Calu3 (cell line): ENCODE results near the gene NIPSNAP2. TPM values are rescaled to one million over a fixed set of nuclear protein-coding genes. Genes with fewer than 3 reads are reported as not detected.
A peak's percentile ranks its signal among the peaks of the same experiment; 100 is the strongest.
"Not testable (repeated sequence)": the region's sequence is repeated elsewhere in the genome, so short reads cannot be mapped to it uniquely, and the experiment has no call there.

Experiments
- BruUV-seq: library from RNA; stranded (reverse); fragments of 400-500 nt; replicated peaks from 2 replicates; lab custom pipeline; 2021; lab: Mats Ljungman, UMichigan
- CTCF ChIA-PET: fragments of 300-600 bp; sonication (Branson Sonifier 250); formaldehyde crosslinking; loops from one replicate; lab custom pipeline; 2022; ENCODE audit warnings: antibody characterized with exemption; lab: Charles Lee
- DNase-seq: peaks from one replicate; pipeline ENCODE4 v3.0.0; 2022
- H3K27ac Mint-ChIP-seq: one replicate; pipeline ENCODE4 v1.8.0; 2022; ENCODE audit warnings: mixed read lengths; ENCODE audit not compliant: unreplicated experiment
- H3K27me3 Mint-ChIP-seq: one replicate; pipeline ENCODE4 v1.8.0; 2022; ENCODE audit warnings: mixed read lengths; ENCODE audit not compliant: unreplicated experiment
- H3K36me3 Mint-ChIP-seq: one replicate; pipeline ENCODE4 v1.8.0; 2022; ENCODE audit warnings: mild to moderate bottlenecking, moderate library complexity, mixed read lengths; ENCODE audit not compliant: insufficient read depth, unreplicated experiment
- H3K4me1 Mint-ChIP-seq: one replicate; pipeline ENCODE4 v1.8.0; 2022; ENCODE audit warnings: mild to moderate bottlenecking, low read depth, mixed read lengths; ENCODE audit not compliant: unreplicated experiment
- H3K4me3 Mint-ChIP-seq: one replicate; pipeline ENCODE4 v1.8.0; 2022; ENCODE audit warnings: mild to moderate bottlenecking, low read depth, moderate library complexity, mixed read lengths; ENCODE audit not compliant: unreplicated experiment
- H3K9me3 Mint-ChIP-seq: one replicate; pipeline ENCODE4 v1.8.0; 2022; ENCODE audit warnings: low read depth, mixed read lengths; ENCODE audit not compliant: unreplicated experiment
- CTCF ChIP-seq: fragments of 200-600 bp; IDR thresholded peaks from one replicate; pipeline ENCODE4 v1.8.0; 2022; ENCODE audit warnings: antibody characterized with exemption; ENCODE audit not compliant: unreplicated experiment
- intact Hi-C: fragments of 100-400 bp; cut with micrococcal nuclease; formaldehyde crosslinking; loops from one replicate; pipeline ENCODE4 v1.10.0; 2022; ENCODE audit not compliant: unreplicated experiment
- total RNA-seq: library from RNA; stranded (reverse); gene quantifications from 2 replicates; pipeline ENCODE4 v1.2.3, GENCODE V29; 2022

Gene NIPSNAP2
- total RNA-seq, 1 experiment from 2014 or later, result 93.8 TPM

- intact Hi-C loops, result no loop called here
- DNase-seq, result peak; percentile 8
- TF ChIP-seq CTCF, result no peak
- peaks cover 30% of the 10 kb centered on the region for H3K36me3 Mint-ChIP-seq
- no peaks in the 10 kb centered on the region for H3K9me3 Mint-ChIP-seq
- CTCF ChIA-PET, result interaction anchor here (0.6 to 0.7 kb wide), 2 partner anchors 28 to 44 kb away, joined by 3 to 4 read pairs; no protein-coding TSS in a partner anchor
- no peak overlapping the region for H3K27ac Mint-ChIP-seq
- no peaks in the 10 kb centered on the region for H3K27me3 Mint-ChIP-seq
- no TSS peak for BruUV-seq
- H3K4me3 Mint-ChIP-seq, result no peak overlapping the region
- H3K4me1 Mint-ChIP-seq, result peaks cover 2% of the 10 kb centered on the region
These were observed 45.3 kb downstream of the NIPSNAP2 start for GRCh38 chr7:56009695-56010094.

- H3K4me1 Mint-ChIP-seq, CTCF ChIA-PET, H3K4me3 Mint-ChIP-seq, intact Hi-C loops, DNase-seq, H3K27ac Mint-ChIP-seq, H3K27me3 Mint-ChIP-seq, H3K9me3 Mint-ChIP-seq, BruUV-seq: not testable (repeated sequence)
- peaks cover 58% of the 10 kb centered on the region for H3K36me3 Mint-ChIP-seq
These were observed 52.6 kb downstream of the NIPSNAP2 start for GRCh38 chr7:56017015-56017414.

GRCh38 chr7:56019501-56019900 lies 55.1 kb downstream of the NIPSNAP2 start:
- CTCF ChIA-PET, result no interaction called here
- TF ChIP-seq CTCF, result no peak
- Mint-ChIP-seq H3K9me3 (no peaks in the 10 kb centered on the region), H3K36me3 (peaks cover 52% of the 10 kb centered on the region), H3K27me3 (no peaks in the 10 kb centered on the region), H3K27ac (no peak overlapping the region), H3K4me3 (no peak overlapping the region), H3K4me1 (no peaks in the 10 kb centered on the region)
- BruUV-seq, result no TSS peak
- no peak for DNase-seq
- intact Hi-C loops, result no loop called here

- Mint-ChIP-seq H3K36me3 (peaks cover 68% of the 10 kb centered on the region), H3K27ac (no peak overlapping the region)
- CTCF ChIA-PET, result no interaction called here
These were observed 59.1 kb downstream of the NIPSNAP2 start for GRCh38 chr7:56023500-56023899.

More at GRCh38 chr7:56023500-56023899, 59.1 kb downstream of the NIPSNAP2 start:
- BruUV-seq, result no TSS peak
- Mint-ChIP-seq H3K4me3 (no peak overlapping the region), H3K9me3 (no peaks in the 10 kb centered on the region), H3K4me1 (no peaks in the 10 kb centered on the region), H3K27me3 (no peaks in the 10 kb centered on the region)
- no peak for DNase-seq
- no peak for TF ChIP-seq CTCF
- intact Hi-C loops, result no loop called here
